HUES64 (cell line): Measurements from ENCODE around the gene NEU1.

Source experiments
- H3K27ac ChIP-seq: 2 replicates; pipeline ENCODE4 v1.7.0; 2013; ENCODE audit warnings: low read depth, low read length, inconsistent platforms
- H3K27me3 ChIP-seq: 2 replicates; pipeline ENCODE4 v1.6.1; 2013; ENCODE audit warnings: mild to moderate bottlenecking, low read length; ENCODE audit not compliant: insufficient read depth
- H3K36me3 ChIP-seq: 2 replicates; pipeline ENCODE4 v1.6.1; 2013; ENCODE audit warnings: mild to moderate bottlenecking, low read length; ENCODE audit not compliant: insufficient read depth
- H3K4me1 ChIP-seq: 2 replicates; pipeline ENCODE4 v1.6.1; 2013; ENCODE audit warnings: mild to moderate bottlenecking, low read length, moderate library complexity; ENCODE audit not compliant: insufficient read depth
- H3K4me3 ChIP-seq: 2 replicates; pipeline ENCODE4 v1.5.1; 2013; ENCODE audit warnings: mild to moderate bottlenecking, low read length, moderate library complexity
- H3K9ac ChIP-seq: 2 replicates; pipeline ENCODE4 v1.6.1; 2013; ENCODE audit warnings: mild to moderate bottlenecking, low read depth, low read length
- H3K9me3 ChIP-seq: 2 replicates; pipeline ENCODE4 v1.6.1; 2013; ENCODE audit warnings: low read depth, low read length; ENCODE audit not compliant: insufficient read depth
- WGBS: fragments of 150-250, 120-280 bp; methylation state at CpG from one replicate; pipeline ENCODE4 v1.1.7; 2013; ENCODE audit warnings: missing lambda C conversion rate; 5-methylcytosine and 5-hydroxymethylcytosine counted together

The NEU1 gene

DNA sequence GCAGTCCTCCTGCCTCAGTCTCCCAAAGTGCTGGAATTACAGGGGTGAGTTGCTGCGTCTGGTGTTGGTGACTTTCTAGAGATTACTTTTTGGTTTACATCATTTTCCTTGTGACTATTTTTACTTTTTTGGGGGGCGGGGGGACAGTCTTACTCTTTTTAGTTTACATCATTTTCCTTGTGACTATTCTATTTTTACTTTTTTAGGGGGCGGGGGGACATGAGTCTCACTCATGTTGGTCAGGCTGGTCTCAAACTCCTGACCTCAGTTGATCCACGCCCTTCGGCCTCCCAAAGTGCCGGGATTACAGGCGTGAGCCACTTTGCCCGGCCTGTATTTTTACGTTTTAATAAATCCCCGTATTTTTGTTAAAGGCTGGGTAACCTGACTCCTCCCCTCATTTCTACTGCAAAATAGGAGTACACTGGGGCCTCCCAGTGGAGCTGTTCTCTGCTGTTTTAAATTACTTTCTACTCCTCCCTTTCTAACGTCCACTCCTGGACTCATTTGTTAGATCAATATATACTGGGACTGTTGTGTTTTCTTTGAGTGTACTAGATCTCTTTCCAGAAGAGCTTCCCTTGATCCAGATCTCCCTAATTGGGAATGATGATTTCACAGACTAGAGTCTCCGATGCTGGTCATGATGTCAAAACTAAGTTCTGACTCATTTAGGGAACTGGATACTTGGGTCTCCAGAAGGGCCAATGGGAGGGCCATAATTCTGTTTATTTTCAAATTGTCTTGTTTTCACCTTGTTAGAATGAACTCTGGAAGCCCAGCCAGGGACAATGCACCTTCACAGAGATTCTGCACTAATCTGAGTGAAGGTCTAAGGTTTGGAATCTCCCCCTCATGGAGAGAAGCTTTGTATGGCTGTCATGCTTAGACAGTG lies 25.9 kb downstream of the NEU1 start:
- Histone ChIP-seq H3K27ac (peak overlapping the region; percentile 97), H3K27me3 (no peaks in the 10 kb centered on the region), H3K4me1 (peaks cover 9% of the 10 kb centered on the region), H3K36me3 (peaks cover 55% of the 10 kb centered on the region), H3K9me3 (no peaks in the 10 kb centered on the region), H3K9ac (peak overlapping the region; percentile 99), H3K4me3 (peak overlapping the region; percentile 98)
- 29% methylated on average over 9 of the region's 12 CpGs for WGBS

DNA sequence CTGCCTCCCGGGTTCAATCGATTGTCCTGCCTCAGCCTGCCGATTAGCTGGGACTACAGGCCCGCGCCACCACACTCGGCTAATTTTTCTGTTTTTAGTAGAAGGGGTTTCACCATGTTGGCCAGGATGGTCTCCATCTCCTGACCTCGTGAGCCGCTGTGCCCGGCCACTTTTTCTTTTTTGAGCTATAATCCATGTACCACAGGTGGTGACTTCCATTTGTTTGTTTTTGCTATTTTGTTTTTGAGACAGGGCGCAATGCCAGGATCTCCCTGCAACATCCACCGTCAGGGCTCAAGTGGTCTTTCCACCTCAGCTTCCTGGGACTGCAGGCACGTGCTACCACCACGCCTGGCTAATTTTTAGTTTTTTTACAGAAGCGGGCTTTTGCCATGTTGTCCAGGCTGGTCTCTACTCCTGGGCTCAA lies 26.6 kb downstream of the NEU1 start:
- H3K4me3 ChIP-seq = peak overlapping the region; percentile 98
- peaks cover 55% of the 10 kb centered on the region for H3K36me3 ChIP-seq
- peak overlapping the region; percentile 97; the same call in 1 of the 2 replicates for H3K27ac ChIP-seq
- no peaks in the 10 kb centered on the region for H3K27me3 ChIP-seq
- 5% methylated on average over 14 of the region's 14 CpGs for WGBS
- peak overlapping the region; percentile 99 for H3K9ac ChIP-seq
- H3K9me3 ChIP-seq = no peaks in the 10 kb centered on the region
- H3K4me1 ChIP-seq = peaks cover 9% of the 10 kb centered on the region

DNA sequence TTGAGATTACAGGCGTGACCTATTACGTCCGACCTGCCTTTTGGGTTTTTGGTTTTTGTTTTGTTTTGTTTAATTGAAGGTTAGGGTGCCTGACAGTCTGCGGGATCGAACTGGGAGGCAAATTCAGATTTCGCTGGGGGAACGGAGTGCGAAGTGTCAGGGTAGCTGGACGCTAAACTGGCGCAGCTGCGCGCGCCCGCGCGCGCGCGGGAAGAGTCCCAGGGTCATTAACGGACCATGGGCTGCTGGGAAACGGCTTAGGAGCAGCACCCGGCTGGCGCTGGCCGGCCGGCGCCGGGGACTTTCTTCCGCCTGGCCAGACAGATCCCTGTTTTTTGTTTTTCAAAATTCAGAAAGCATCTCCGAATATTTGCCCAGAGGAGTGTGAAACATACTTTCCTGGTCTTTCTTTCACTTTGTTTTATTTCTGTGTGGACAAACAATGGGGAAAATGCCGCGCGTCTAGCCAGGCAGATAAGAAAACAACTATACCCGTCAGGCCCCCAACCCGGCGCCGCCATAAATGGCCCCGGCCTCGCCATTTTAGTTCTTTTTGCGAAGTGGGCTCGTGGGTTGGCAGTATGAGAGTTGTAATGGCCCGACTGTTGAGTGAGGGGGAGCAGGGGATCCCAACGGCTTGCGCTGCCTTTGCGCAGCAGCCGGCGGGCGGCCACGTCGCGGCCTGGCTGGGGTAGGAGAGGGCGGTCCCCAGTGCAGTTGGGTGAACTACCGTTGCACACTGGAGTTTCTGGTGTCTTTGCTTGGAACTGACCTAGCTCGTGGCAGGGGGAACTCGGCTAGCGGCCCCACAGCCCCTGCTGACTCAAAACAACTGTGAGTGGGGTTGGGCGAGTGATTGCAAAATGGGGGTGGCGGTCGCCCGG lies 28.0 kb downstream of the NEU1 start:
- H3K36me3 ChIP-seq = peaks cover 42% of the 10 kb centered on the region
- H3K9ac ChIP-seq = peak overlapping the region; percentile 99
- peaks cover 9% of the 10 kb centered on the region for H3K4me1 ChIP-seq
- WGBS = 3% methylated on average over 59 of the region's 59 CpGs
- H3K27me3 ChIP-seq = no peaks in the 10 kb centered on the region
- no peaks in the 10 kb centered on the region for H3K9me3 ChIP-seq
- peak overlapping the region; percentile 97 for H3K27ac ChIP-seq
- H3K4me3 ChIP-seq = peak overlapping the region; percentile 98

DNA sequence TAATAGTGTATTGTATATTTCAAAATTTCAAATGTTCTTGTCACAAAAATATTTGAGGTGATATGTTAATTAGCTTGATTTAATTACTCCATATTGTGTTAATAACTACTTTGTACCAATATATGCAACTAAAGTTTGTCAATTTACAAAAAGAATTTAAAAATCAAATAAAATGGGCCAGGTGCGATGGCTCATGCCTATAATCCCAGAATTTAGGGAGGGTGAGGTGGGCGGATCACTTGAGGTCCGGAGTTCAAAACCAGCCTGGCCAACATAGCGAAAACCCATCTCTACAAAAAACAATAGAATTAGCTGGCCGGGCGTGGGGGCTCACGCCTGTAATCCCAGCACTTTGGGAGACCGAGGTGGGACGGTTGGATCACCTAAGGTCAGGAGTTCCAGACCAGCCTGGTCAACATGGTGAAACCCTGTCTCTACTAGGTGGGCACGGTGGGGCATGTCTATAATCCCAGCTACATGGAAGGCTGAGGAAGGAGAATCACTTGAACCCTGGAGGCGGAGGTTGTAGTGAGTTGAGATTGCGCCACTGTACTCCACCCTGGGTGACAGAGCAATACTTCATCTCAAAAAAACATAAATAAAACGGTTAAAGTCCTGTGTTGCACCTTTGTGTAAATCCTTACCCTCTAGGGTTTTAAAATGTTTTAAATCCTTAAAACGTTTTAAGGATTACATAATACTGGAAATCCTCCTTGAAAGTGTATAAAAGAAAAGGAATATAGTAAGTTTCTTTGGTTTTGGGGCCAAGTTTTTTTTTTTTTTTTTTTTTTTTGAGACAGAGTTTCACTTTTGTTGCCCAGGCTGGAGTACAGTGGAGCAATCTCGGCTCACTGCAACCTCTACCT lies 31.0 kb downstream of the NEU1 start:
- Histone ChIP-seq H3K9me3 (no peaks in the 10 kb centered on the region), H3K27me3 (no peaks in the 10 kb centered on the region), H3K36me3 (peaks cover 11% of the 10 kb centered on the region), H3K4me3 (peak overlapping the region; percentile 67; the same call in 1 of the 2 replicates), H3K27ac (no peak overlapping the region), H3K9ac (no peak overlapping the region), H3K4me1 (no peaks in the 10 kb centered on the region)
- 95% methylated on average over 14 of the region's 15 CpGs for WGBS

DNA sequence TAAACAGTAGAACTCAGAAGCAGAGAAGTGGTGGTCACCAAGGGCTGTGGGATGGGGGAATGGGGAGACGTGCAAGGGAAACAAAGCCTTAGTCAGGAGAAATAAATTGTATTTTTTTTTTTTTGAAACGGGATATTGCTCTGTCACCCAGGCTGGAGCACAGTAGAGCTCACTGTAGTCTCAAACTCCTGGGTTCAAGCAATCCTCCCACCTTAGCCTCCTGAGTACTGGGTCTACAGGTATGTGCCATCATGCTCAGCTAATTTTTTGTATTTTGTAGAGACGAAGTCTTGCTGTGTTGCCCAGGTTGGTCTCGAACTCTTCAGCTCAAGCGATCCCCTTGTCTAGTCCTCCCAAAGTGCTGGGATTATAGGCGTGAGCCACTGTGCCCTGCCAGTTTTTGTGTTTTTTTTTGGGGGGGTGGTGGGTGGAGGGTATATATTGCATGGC lies 31.7 kb downstream of the NEU1 start:
- no peaks in the 10 kb centered on the region for H3K9me3 ChIP-seq
- no peak overlapping the region for H3K27ac ChIP-seq
- H3K9ac ChIP-seq = peak overlapping the region; percentile 25; the same call in 1 of the 2 replicates
- H3K4me3 ChIP-seq = peak overlapping the region; percentile 67
- peaks cover 5% of the 10 kb centered on the region for H3K36me3 ChIP-seq
- H3K27me3 ChIP-seq = no peaks in the 10 kb centered on the region
- no peaks in the 10 kb centered on the region for H3K4me1 ChIP-seq
- WGBS = 86% methylated on average over 6 of the region's 6 CpGs

DNA sequence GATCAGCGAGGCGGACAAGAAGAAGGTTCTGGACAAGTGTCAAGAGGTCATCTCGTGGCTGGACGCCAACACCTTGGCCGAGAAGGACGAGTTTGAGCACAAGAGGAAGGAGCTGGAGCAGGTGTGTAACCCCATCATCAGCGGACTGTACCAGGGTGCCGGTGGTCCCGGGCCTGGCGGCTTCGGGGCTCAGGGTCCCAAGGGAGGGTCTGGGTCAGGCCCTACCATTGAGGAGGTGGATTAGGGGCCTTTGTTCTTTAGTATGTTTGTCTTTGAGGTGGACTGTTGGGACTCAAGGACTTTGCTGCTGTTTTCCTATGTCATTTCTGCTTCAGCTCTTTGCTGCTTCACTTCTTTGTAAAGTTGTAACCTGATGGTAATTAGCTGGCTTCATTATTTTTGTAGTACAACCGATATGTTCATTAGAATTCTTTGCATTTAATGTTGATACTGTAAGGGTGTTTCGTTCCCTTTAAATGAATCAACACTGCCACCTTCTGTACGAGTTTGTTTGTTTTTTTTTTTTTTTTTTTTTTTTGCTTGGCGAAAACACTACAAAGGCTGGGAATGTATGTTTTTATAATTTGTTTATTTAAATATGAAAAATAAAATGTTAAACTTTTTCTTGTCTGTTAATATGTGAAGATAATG lies 32.9 kb downstream of the NEU1 start:
- Histone ChIP-seq H3K4me3 (peak overlapping the region; percentile 67), H3K27ac (no peak overlapping the region), H3K9ac (peak overlapping the region; percentile 50; the same call in 1 of the 2 replicates), H3K4me1 (peaks cover 7% of the 10 kb centered on the region), H3K36me3 (no peaks in the 10 kb centered on the region), H3K9me3 (no peaks in the 10 kb centered on the region), H3K27me3 (no peaks in the 10 kb centered on the region)
- 39% methylated on average over 12 of the region's 15 CpGs for WGBS

DNA sequence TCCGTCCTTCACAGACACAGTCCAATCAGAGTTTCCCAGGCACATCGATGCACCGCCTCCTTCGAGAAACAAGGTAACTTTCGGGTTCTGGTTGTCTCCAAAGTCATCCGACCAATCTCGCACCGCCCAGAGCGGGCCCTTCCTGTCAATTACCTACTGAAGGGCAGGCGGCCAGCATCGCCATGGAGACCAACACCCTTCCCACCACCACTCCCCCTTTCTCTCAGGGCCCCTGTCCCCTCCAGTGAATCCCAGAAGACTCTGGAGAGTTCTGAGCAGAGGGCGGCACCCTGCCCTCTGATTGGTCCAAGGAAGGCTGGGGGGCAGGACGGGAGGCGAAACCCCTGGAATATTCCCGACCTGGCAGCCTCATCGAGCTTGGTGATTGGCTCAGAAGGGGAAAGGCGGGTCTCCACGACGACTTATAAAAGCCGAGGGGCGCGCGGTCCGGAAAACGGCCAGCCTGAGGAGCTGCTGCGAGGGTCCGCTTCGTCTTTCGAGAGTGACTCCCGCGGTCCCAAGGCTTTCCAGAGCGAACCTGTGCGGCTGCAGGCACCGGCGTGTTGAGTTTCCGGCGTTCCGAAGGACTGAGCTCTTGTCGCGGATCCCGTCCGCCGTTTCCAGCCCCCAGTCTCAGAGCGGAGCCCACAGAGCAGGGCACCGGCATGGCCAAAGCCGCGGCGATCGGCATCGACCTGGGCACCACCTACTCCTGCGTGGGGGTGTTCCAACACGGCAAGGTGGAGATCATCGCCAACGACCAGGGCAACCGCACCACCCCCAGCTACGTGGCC lies 35.1 kb downstream of the NEU1 start, which contains the start of gene HSPA1B:
TSS of gene HSPA1B (plus strand) at position 453 of the 794 bp plus-strand sequence. CDS start at position 666, 213 bp downstream.
- H3K9me3 ChIP-seq = no peaks in the 10 kb centered on the region
- H3K4me1 ChIP-seq = peaks cover 10% of the 10 kb centered on the region
- H3K27ac ChIP-seq = peak within 1 kb of the TSS; percentile 74
- peak within 1 kb of the TSS; percentile 79 for H3K4me3 ChIP-seq
- H3K27me3 ChIP-seq = no peaks in the 10 kb centered on the region
- peak within 1 kb of the TSS; percentile 80 for H3K9ac ChIP-seq
- under 1% methylated on average over 50 of the region's 56 CpGs for WGBS
- no peaks in the 10 kb centered on the region for H3K36me3 ChIP-seq

DNA sequence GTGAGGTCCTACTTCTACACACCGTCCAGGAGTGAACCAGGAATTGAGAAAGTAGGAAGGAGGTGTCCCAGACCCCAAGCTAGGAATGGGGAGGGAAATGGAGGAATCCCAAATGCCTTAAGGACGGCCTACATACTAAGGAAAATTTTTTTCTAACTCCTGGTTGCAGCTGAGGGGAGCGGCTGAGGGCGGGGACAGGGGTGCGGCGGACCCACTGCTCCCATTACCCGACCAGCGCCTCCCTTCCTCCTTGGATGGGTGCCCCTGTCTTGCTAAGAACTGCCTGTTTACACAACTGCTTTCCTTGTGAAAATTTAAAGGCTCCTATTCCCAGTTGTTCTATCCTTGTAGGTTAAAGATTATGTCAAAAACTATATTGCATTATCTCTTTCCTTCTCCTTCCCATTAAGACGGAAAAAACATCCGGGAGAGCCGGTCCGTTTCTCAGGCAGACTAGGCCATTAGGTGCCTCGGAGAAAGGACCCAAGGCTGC lies 35.8 kb downstream of the NEU1 start:
- Histone ChIP-seq H3K27me3 (no peaks in the 10 kb centered on the region), H3K4me1 (peaks cover 10% of the 10 kb centered on the region), H3K4me3 (peak overlapping the region; percentile 52), H3K36me3 (no peaks in the 10 kb centered on the region), H3K9me3 (no peaks in the 10 kb centered on the region), H3K9ac (peak overlapping the region; percentile 71), H3K27ac (peak overlapping the region; percentile 74)
- 4% methylated on average over 13 of the region's 13 CpGs for WGBS

DNA sequence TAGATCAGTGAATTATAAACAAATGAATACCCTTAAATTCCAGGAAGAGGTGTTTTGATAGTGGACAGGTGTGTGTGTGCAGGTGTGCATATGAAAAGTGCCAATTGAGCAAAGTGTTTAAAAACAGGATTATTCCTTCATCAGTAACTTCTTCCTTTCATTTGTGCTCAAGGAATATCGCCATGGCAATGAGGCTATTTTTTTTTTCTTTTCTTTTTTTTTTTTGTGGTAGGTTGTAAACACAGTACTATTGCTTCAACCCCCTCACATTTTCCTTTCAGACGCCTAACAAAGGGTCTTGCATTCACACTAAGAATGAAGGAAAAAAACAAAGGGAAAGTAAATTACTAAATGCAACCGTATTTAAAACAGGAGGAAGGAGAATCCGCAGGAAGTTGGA lies 37.1 kb downstream of the NEU1 start:
- no peaks in the 10 kb centered on the region for H3K36me3 ChIP-seq
- H3K4me3 ChIP-seq = peak overlapping the region; percentile 17; the same call in 1 of the 2 replicates
- peaks cover 10% of the 10 kb centered on the region for H3K4me1 ChIP-seq
- 65% methylated on average over 2 of the region's 4 CpGs for WGBS
- H3K27me3 ChIP-seq = no peaks in the 10 kb centered on the region
- peak overlapping the region; percentile 58 for H3K9ac ChIP-seq
- H3K27ac ChIP-seq = peak overlapping the region; percentile 84
- H3K9me3 ChIP-seq = no peaks in the 10 kb centered on the region
